Neural crest cell (in vitro differentiated cells): ENCODE results near the gene UBE2N. TPM values are rescaled to one million over a fixed set of nuclear protein-coding genes. Genes with fewer than 3 reads are reported as not detected.

ENCODE experiments used
- DNase-seq: peaks from one replicate; pipeline ENCODE4 v3.0.0; 2021; ENCODE audit warnings: low read depth, mixed read lengths, low spot score
- H3K27ac Mint-ChIP-seq: one replicate; pipeline ENCODE4 v1.8.0; 2021; ENCODE audit warnings: mild to moderate bottlenecking, mixed read lengths; ENCODE audit not compliant: unreplicated experiment
- H3K27me3 Mint-ChIP-seq: 2 replicates; pipeline ENCODE4 v1.8.0; 2021; ENCODE audit warnings: low read depth, mild to moderate bottlenecking, mixed read lengths
- H3K36me3 Mint-ChIP-seq: 2 replicates; pipeline ENCODE4 v1.8.0; 2021; ENCODE audit warnings: low read depth, mild to moderate bottlenecking, mixed read lengths
- H3K4me1 Mint-ChIP-seq: 2 replicates; pipeline ENCODE4 v1.8.0; 2021; ENCODE audit warnings: mixed read lengths
- H3K4me3 Mint-ChIP-seq: one replicate; pipeline ENCODE4 v1.8.0; 2021; ENCODE audit warnings: mild to moderate bottlenecking, mixed read lengths
- H3K9me3 Mint-ChIP-seq: 2 replicates; pipeline ENCODE4 v1.8.0; 2021; ENCODE audit warnings: mixed read lengths
- long read RNA-seq: library from polyadenylated mRNA; unstranded; transcript quantifications from one replicate; pipeline ENCODE4 v2.0.0, GENCODE V29; 2020
- total RNA-seq: library from RNA; stranded (reverse); gene quantifications from 2 replicates; pipeline ENCODE4 v1.2.1, GENCODE V29; 2021
- TF ChIP-seq, protein P1 (sequence below): fragments of 200-600 bp; sonication (generic); conservative IDR thresholded peaks from 2 replicates; pipeline ENCODE4 v1.5.0; 2021; ENCODE audit warnings: antibody characterized with exemption, mild to moderate bottlenecking

UBE2N gene, protein sequence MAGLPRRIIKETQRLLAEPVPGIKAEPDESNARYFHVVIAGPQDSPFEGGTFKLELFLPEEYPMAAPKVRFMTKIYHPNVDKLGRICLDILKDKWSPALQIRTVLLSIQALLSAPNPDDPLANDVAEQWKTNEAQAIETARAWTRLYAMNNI
- total RNA-seq = 176 and 185 TPM in 2 replicates
- long read RNA-seq, full-length matches to known transcripts = 451 of 477 reads
- long read RNA-seq, partial matches to known transcripts = 14 of 477 reads
- long read RNA-seq, other reads (novel, unspliced or antisense) = 12 of 477 reads

DNA sequence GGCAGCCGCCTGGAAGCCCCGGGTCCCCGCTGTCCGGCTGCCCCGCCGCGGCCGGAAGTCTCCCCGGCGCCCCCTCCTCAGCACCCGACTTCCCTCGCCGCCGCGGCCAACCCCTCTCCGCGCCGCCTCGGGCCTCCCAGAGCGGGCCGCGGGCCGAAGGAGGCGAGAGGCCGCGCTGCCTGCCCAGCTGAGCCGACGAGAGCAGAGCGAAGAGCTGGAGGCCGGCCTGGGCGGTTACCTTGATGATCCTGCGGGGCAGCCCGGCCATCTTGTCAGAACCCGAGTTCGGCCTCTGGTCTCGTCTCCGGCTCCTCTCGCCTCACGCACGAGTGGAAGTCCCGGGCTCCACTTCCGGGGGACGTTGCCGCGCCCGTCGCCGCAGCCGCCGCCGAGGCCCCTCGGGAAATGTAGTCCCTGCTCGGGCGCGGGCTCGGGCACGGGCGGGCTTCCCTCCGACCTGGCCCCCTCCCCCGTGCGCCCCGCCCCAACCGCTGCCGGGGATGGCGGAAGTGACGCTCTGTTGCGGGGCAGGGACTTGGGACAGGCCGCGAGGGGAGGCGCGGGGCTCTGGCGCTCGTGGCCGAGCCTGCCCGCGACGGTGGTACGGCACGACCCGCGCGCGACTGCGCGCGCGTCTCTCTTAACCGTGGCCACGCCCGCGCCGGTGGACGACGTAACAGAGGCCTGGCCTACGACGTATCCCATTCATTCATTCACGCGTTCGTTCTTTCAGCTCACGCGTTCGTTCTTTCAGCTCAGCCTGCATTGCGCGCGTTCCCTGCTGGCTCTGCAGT, at the start of gene UBE2N:
TSS of gene UBE2N (minus strand) at position 331 of the 794 bp plus-strand sequence. CDS start at position 268, 63 bp downstream.
- DNase-seq = peak; percentile 95
- Mint-ChIP-seq H3K27ac (peak within 1 kb of the TSS; percentile 98), H3K27me3 (no peaks in the 10 kb centered on the region), H3K4me1 (peaks cover 48% of the 10 kb centered on the region), H3K9me3 (no peaks in the 10 kb centered on the region), H3K36me3 (no peaks in the 10 kb centered on the region), H3K4me3 (peak within 1 kb of the TSS; percentile 96)
- TF ChIP-seq, protein P1, sequence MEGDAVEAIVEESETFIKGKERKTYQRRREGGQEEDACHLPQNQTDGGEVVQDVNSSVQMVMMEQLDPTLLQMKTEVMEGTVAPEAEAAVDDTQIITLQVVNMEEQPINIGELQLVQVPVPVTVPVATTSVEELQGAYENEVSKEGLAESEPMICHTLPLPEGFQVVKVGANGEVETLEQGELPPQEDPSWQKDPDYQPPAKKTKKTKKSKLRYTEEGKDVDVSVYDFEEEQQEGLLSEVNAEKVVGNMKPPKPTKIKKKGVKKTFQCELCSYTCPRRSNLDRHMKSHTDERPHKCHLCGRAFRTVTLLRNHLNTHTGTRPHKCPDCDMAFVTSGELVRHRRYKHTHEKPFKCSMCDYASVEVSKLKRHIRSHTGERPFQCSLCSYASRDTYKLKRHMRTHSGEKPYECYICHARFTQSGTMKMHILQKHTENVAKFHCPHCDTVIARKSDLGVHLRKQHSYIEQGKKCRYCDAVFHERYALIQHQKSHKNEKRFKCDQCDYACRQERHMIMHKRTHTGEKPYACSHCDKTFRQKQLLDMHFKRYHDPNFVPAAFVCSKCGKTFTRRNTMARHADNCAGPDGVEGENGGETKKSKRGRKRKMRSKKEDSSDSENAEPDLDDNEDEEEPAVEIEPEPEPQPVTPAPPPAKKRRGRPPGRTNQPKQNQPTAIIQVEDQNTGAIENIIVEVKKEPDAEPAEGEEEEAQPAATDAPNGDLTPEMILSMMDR = no peak

DNA sequence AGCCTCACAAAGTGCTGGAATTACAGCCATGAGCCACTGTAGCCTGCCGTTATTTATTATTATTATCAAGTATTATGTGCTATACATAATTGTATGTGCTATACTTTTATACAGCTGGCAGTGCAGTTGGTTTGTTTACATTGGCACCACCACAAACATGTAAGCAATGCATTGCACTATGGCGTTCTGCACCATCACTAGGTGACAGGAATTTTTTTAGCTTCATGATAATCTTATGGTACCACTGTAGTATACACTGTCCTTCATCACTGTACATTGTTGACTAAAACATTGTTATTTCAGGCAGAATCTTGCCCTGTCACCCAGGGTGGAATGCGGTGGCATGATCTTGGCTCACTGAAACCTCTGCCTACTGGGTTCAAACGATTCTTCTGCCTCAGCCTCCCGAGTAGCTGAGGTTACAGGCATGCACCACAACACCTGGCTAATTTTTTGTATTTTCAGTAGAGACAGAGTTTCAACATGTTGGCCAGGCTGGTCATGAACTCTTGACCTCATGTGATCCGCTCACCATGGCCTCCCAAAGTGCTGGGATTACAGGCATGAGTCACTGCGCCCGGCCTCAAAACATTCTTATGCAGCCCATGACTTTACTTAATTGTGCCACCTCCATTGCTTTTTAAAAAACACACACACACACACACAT, 42.7 kb upstream of the UBE2N start:
- Mint-ChIP-seq H3K9me3 (no peaks in the 10 kb centered on the region), H3K36me3 (peaks cover 7% of the 10 kb centered on the region), H3K4me3 (no peak overlapping the region), H3K27me3 (no peaks in the 10 kb centered on the region), H3K27ac (no peak overlapping the region), H3K4me1 (no peaks in the 10 kb centered on the region)
- DNase-seq = no peak
- TF ChIP-seq, protein P1 = no peak

DNA sequence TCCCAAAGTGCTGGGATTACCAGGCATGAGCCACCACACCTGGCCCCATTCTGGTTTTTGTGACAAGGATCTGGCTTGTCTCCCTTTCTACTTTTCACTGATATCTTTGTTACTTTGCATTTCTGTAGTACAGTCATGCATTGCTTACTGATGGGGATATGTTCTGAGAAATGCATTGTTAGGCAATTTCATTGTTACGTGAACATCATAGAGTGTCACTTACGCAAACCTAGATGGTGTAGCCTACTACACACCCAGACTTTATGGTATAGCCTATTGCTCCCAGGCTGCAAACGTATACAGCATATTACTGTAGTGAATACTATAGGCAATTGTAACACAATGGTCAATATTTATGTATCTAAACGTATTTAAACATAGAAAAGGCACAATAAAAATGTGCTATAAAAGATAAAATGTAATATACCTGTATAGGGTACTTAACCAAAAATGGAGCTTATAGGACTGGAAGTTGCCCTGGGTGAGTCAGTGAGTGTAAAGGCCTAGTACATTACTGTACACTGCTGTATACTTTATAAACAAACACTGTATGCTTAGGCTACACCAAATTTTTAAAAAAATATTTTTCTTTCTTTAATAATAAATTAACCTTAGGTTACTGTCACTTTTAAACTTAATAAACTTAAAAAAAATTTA, 41.5 kb upstream of the UBE2N start:
- Mint-ChIP-seq H3K27ac (no peak overlapping the region), H3K4me1 (no peaks in the 10 kb centered on the region), H3K36me3 (peaks cover 7% of the 10 kb centered on the region), H3K4me3 (no peak overlapping the region), H3K9me3 (no peaks in the 10 kb centered on the region), H3K27me3 (no peaks in the 10 kb centered on the region)
- DNase-seq = no peak
- TF ChIP-seq, protein P1 = no peak

DNA sequence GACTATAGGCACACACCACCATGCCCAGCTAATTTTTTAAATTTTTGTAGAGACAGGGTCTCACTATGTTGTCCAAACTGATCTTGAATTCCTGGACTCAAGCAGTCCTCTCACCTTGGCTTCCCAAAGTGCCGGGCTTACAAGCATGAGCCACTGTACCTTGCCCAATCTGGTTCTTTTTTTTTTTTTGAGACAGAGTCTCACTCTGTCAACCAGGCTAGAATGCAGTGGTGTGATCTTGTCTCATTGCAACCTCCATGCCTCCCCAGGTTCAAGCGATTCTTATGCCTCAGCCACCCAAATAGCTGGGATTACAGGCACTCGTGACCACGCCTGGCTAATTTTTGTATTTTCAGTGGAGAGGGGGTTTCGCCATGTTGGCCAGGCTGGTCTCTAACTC, 41.0 kb upstream of the UBE2N start:
- no peak for DNase-seq
- H3K36me3 Mint-ChIP-seq = peaks cover 7% of the 10 kb centered on the region
- no peaks in the 10 kb centered on the region for H3K27me3 Mint-ChIP-seq
- TF ChIP-seq, protein P1 = no peak
- no peak overlapping the region for H3K27ac Mint-ChIP-seq
- no peak overlapping the region for H3K4me3 Mint-ChIP-seq
- H3K4me1 Mint-ChIP-seq = no peaks in the 10 kb centered on the region
- no peaks in the 10 kb centered on the region for H3K9me3 Mint-ChIP-seq

DNA sequence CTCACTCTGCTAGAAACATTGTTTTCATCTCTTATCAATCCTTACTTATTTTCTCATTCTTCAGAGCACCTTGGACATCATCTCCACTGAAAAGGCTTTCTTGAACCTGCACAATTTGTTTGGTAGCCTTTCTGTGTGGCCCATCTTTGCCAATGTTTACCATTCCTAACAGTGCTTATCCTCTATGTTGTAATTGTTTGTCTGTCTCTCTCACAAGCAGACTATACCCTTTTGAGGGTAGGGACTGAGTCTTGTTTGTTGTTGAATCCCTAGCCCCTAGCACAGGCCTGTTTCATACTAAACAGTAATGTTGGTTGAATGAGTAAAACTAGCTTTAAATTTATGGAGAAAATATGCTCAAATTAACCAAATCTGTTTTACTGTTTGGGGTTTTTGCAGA, 34.8 kb upstream of the UBE2N start:
- H3K4me1 Mint-ChIP-seq = no peaks in the 10 kb centered on the region
- no peak overlapping the region for H3K27ac Mint-ChIP-seq
- no peak overlapping the region for H3K4me3 Mint-ChIP-seq
- H3K9me3 Mint-ChIP-seq = no peaks in the 10 kb centered on the region
- DNase-seq = no peak
- peaks cover 5% of the 10 kb centered on the region for H3K36me3 Mint-ChIP-seq
- no peaks in the 10 kb centered on the region for H3K27me3 Mint-ChIP-seq
- TF ChIP-seq, protein P1 = no peak
